SK-N-SH (cell line): ENCODE data around the gene WASL. TPM values are rescaled to one million over a fixed set of nuclear protein-coding genes. Genes with fewer than 3 reads are reported as not detected.

Experiments used
- polyA plus RNA-seq, 3 experiments: library from polyadenylated mRNA; depleted of rRNA; stranded (reverse); fragments of >200 nt; gene quantifications; 2 replicates each; pipeline ENCODE4 v1.2.3, GENCODE V29; 2012
- small RNA-seq, 7 experiments: library from RNA; depleted of rRNA; stranded (forward); fragments of <200 nt; gene quantifications; one replicate each; pipeline ENCODE3, GENCODE V24; 2012

WASL gene
- polyA plus RNA-seq, 1 of the 3 experiments (the other 2 are of a cell fraction): 9.9 TPM

Small RNAs within 50 kb of the gene (small RNA-seq; reads per million reads assigned to genes)
- gene RNU6-11P: 0 reads per million in 7 experiments

Other genes starting within 250 kb of the WASL start
- 0.10 and 0.11 TPM in 2 replicates for gene IQUB, start 214.4 kb downstream of the WASL start, polyA plus RNA-seq (2012; rRNA removed)
- gene NDUFA5, start 191.2 kb downstream of the WASL start, polyA plus RNA-seq (2012; rRNA removed): 10.9 and 14.6 TPM in 2 replicates
- gene ASB15, start 147.2 kb downstream of the WASL start, polyA plus RNA-seq (2012; rRNA removed): not detected in 2 replicates
- 0.05 TPM in 1 of 2 replicates, not detected in the other for gene LMOD2, start 93.1 kb downstream of the WASL start, polyA plus RNA-seq (2012; rRNA removed)
- gene HYAL4, start 96.2 kb upstream of the WASL start, polyA plus RNA-seq (2012; rRNA removed): not detected in 2 replicates
- not detected in 2 replicates for gene SPAM1, start 176.2 kb upstream of the WASL start, polyA plus RNA-seq (2012; rRNA removed)